Peyer's patch (tissue), 4 donors: Measurements from ENCODE around the gene MEFV.

Source experiments
- POLR2A ChIP-seq, 2 donors: fragments of 450-650 bp; IDR thresholded peaks; one replicate each; pipeline ENCODE4 v1.5.1; 2017; ENCODE audit warnings: antibody characterized with exemption in 2 of 2, mild to moderate bottlenecking in 2 of 2, moderate library complexity in 2 of 2
- TF ChIP-seq, protein P1 (sequence below), 6 experiments: fragments of 450-650 bp in 4 of 6; fragments of 200-600 bp in 2 of 6; sonication (generic) in 1 of 6; IDR thresholded peaks; one replicate each; pipeline ENCODE4 v1.5.1; 2017 to 2019; ENCODE audit warnings: antibody characterized with exemption in 6 of 6, mild to moderate bottlenecking in 3 of 6, moderate library complexity in 1 of 6

DNA sequence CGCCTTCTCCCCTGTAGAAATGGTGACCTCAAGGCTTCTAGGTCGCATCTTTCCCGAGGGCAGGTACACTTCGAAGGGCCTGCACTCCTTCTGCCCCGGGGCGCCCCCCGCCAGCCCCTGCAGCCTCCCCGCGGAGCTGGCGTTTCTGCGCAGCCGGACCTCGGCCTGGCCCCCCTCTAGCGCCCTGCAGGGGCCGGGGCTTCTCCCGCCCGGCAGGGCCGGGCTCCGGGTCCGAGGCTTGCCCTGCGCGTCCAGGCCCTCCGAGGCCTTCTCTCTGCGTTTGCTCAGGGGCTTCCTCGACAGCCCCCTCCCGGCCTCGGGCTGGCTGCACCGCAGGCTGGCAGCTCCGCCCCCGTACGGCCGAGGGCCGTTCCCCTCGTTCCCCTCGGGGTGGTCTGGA lies 2.1 kb downstream of the MEFV start:
- TF ChIP-seq, protein P1, sequence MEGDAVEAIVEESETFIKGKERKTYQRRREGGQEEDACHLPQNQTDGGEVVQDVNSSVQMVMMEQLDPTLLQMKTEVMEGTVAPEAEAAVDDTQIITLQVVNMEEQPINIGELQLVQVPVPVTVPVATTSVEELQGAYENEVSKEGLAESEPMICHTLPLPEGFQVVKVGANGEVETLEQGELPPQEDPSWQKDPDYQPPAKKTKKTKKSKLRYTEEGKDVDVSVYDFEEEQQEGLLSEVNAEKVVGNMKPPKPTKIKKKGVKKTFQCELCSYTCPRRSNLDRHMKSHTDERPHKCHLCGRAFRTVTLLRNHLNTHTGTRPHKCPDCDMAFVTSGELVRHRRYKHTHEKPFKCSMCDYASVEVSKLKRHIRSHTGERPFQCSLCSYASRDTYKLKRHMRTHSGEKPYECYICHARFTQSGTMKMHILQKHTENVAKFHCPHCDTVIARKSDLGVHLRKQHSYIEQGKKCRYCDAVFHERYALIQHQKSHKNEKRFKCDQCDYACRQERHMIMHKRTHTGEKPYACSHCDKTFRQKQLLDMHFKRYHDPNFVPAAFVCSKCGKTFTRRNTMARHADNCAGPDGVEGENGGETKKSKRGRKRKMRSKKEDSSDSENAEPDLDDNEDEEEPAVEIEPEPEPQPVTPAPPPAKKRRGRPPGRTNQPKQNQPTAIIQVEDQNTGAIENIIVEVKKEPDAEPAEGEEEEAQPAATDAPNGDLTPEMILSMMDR (IDR thresholded peaks at IDR 0.05) = no peak
- TF ChIP-seq POLR2A (IDR thresholded peaks at IDR 0.05) = no peak
